HCT116 (cell line): ENCODE results near the gene FGFRL1. TPM values are rescaled to one million over a fixed set of nuclear protein-coding genes. Genes with fewer than 3 reads are reported as not detected.

Source experiments
- ATAC-seq: fragments of 200-7000 bp; cut with Tn5 transposase; 2 replicates; pipeline ENCODE4 v1.9.1; 2020; ENCODE audit warnings: mild to moderate bottlenecking, moderate library complexity
- BruUV-seq: library from RNA; stranded (reverse); fragments of 400-500 nt; replicated peaks from 2 replicates; lab custom pipeline; 2021; lab: Mats Ljungman, UMichigan
- CTCF ChIA-PET: fragments of 300-600 bp; sonication (Branson Sonifier 250); formaldehyde crosslinking; loops from one replicate; lab custom pipeline; 2021; ENCODE audit warnings: antibody characterized with exemption; lab: Charles Lee
- POLR2A ChIA-PET: fragments of 300-600, 350-600 bp; sonication (Branson Sonifier 250); formaldehyde crosslinking; loops from one replicate; lab custom pipeline; 2021; ENCODE audit warnings: antibody characterized with exemption; lab: Charles Lee
- RAD21 ChIA-PET, 2 experiments: fragments of 300-600 bp; sonication (Branson Sonifier 250); formaldehyde crosslinking; loops; one replicate each; lab custom pipeline; 2023; ENCODE audit warnings: low total read pairs in 2 of 2; ENCODE audit not compliant: uncharacterized antibody in 2 of 2, unreplicated experiment in 2 of 2, low non-redundant PET in 1 of 2; lab: Charles Lee
- DNase-seq: peaks from one replicate; pipeline ENCODE4 v3.0.0-alpha.2; 2010; ENCODE audit warnings: low read depth, low spot score
- H2AFZ ChIP-seq: fragments of 200-600 bp; shearing (Covaris generic), sonication (generic); 2 replicates; pipeline ENCODE4 v1.6.1; 2017; ENCODE audit warnings: low read depth, mixed run types, mixed read lengths, antibody characterized with exemption, low read length; ENCODE audit not compliant: poor library complexity, severe bottlenecking
- H3K27ac ChIP-seq: 2 replicates; pipeline ENCODE4 v1.5.1; 2012; ENCODE audit warnings: low read depth, low read length
- H3K27me3 ChIP-seq: fragments of 200-600 bp; sonication (generic); 2 replicates; pipeline ENCODE4 v1.6.1; 2016; ENCODE audit warnings: mixed run types, low read length, mixed read lengths; ENCODE audit not compliant: insufficient read depth
- H3K36me3 ChIP-seq, 2 experiments: fragments of 200-500 bp in 1 of 2; fragments of 200-600 bp in 1 of 2; sonication (Bioruptor generic) in 1 of 2; sonication (generic) in 1 of 2; 2 replicates each; pipeline versions ENCODE4 v1.5.1 to v1.6.1; 2014 to 2016; ENCODE audit warnings: low read length in 2 of 2, inconsistent platforms in 1 of 2, mixed read lengths in 1 of 2, mixed run types in 1 of 2; ENCODE audit not compliant: insufficient read depth in 2 of 2, control insufficient read depth in 1 of 2
- H3K4me1 ChIP-seq, 2 experiments: fragments of 200-600 bp in 1 of 2; sonication (generic) in 1 of 2; 2 replicates each; pipeline versions ENCODE4 v1.5.1 to v1.6.1; 2012 to 2017; ENCODE audit warnings: low read length in 2 of 2, inconsistent platforms in 1 of 2, mild to moderate bottlenecking in 1 of 2, mixed read lengths in 1 of 2, mixed run types in 1 of 2, moderate library complexity in 1 of 2; ENCODE audit not compliant: insufficient read depth in 2 of 2, control insufficient read depth in 1 of 2
- H3K4me2 ChIP-seq: fragments of 200-600 bp; sonication (generic); 2 replicates; pipeline ENCODE4 v1.6.1; 2017; ENCODE audit warnings: mixed run types, low read length, mixed read lengths
- H3K4me3 ChIP-seq, 2 experiments: fragments of 200-600 bp in 1 of 2; sonication (generic) in 1 of 2; replicated peaks in 1 of 2; 2 replicates each; pipeline ENCODE4 v1.5.1; 2011 to 2016; ENCODE audit warnings: low read length in 2 of 2, control low read depth in 1 of 2, low read depth in 1 of 2, mild to moderate bottlenecking in 1 of 2, mixed read lengths in 1 of 2, mixed run types in 1 of 2
- H3K79me2 ChIP-seq: fragments of 200-600 bp; sonication (generic); 2 replicates; pipeline ENCODE4 v1.6.1; 2017; ENCODE audit warnings: mild to moderate bottlenecking, mixed run types, low read length, moderate library complexity, mixed read lengths; ENCODE audit not compliant: insufficient read depth
- H3K9ac ChIP-seq: fragments of 200-600 bp; sonication (generic); 2 replicates; pipeline ENCODE4 v1.6.1; 2016; ENCODE audit warnings: low read length, mixed read lengths
- H3K9me2 ChIP-seq: fragments of 200-600 bp; sonication (generic), shearing (Covaris generic); 2 replicates; pipeline ENCODE4 v1.6.1; 2017; ENCODE audit warnings: mixed run types, mild to moderate bottlenecking, moderate library complexity; ENCODE audit not compliant: insufficient read depth
- H3K9me3 ChIP-seq, 2 experiments: fragments of 200-500 bp in 1 of 2; fragments of 200-600 bp in 1 of 2; sonication (Bioruptor generic) in 1 of 2; sonication (generic) in 1 of 2; 2 replicates each; pipeline ENCODE4 v1.6.1; 2014 to 2017; ENCODE audit warnings: low read length in 2 of 2, mixed read lengths in 2 of 2, inconsistent platforms in 1 of 2, low read depth in 1 of 2, mild to moderate bottlenecking in 1 of 2, mixed run types in 1 of 2, moderate library complexity in 1 of 2; ENCODE audit not compliant: control insufficient read depth in 1 of 2, insufficient read depth in 1 of 2
- H4K20me1 ChIP-seq: fragments of 200-600 bp; sonication (generic), shearing (Covaris generic); 2 replicates; pipeline ENCODE4 v1.6.1; 2017; ENCODE audit warnings: mixed run types, mild to moderate bottlenecking, moderate library complexity; ENCODE audit not compliant: insufficient read depth
- CBX3 ChIP-seq: IDR thresholded peaks from 2 replicates; pipeline ENCODE4 v1.6.1; 2012; ENCODE audit warnings: low read depth
- CEBPB ChIP-seq: IDR thresholded peaks from 2 replicates; pipeline ENCODE4 v1.6.1; 2012; ENCODE audit warnings: low read depth
- ELF1 ChIP-seq: IDR thresholded peaks from 2 replicates; pipeline ENCODE4 v1.6.1; 2012; ENCODE audit warnings: low read depth, borderline replicate concordance
- POLR2AphosphoS5 ChIP-seq: IDR thresholded peaks from 2 replicates; pipeline ENCODE4 v1.6.1; 2011; ENCODE audit warnings: mild to moderate bottlenecking, low read depth, low read length, moderate library complexity
- RAD21 ChIP-seq: IDR thresholded peaks from 2 replicates; pipeline ENCODE4 v1.6.1; 2012; ENCODE audit warnings: low read depth, mild to moderate bottlenecking
- SP1 ChIP-seq: IDR thresholded peaks from 2 replicates; pipeline ENCODE4 v1.6.1; 2012; ENCODE audit warnings: low read depth
- SRF ChIP-seq: IDR thresholded peaks from 2 replicates; pipeline ENCODE4 v1.6.1; 2012; ENCODE audit warnings: low read depth
- TCF7L2 ChIP-seq: IDR thresholded peaks from 2 replicates; pipeline ENCODE4 v1.7.0; 2011; ENCODE audit warnings: borderline replicate concordance, inconsistent platforms; ENCODE audit not compliant: insufficient read depth, insufficient read length; ENCODE audit errors: extremely low read depth
- YY1 ChIP-seq: IDR thresholded peaks from 2 replicates; pipeline ENCODE4 v1.6.1; 2011; ENCODE audit warnings: low read length, low read depth, moderate library complexity, mild to moderate bottlenecking; ENCODE audit not compliant: insufficient replicate concordance; ENCODE audit errors: extremely low read depth
- ZFX ChIP-seq: fragments of 450-650 bp; IDR thresholded peaks from 2 replicates; pipeline ENCODE4 v1.6.1; 2017
- ZNF274 ChIP-seq: fragments of 200-500 bp; sonication (Bioruptor generic); IDR thresholded peaks from 2 replicates; pipeline ENCODE4 v1.6.1; 2014; ENCODE audit warnings: mild to moderate bottlenecking, low read depth, low read length, inconsistent platforms
- intact Hi-C: fragments of 100-400 bp; cut with micrococcal nuclease; formaldehyde crosslinking; loops from 2 replicates; pipeline ENCODE4 v1.10.0; 2022
- total RNA-seq: library from RNA; stranded (reverse); gene quantifications from one replicate; pipeline ENCODE4 v1.2.1, GENCODE V29; 2021; ENCODE audit not compliant: unreplicated experiment
- TF ChIP-seq, protein P1 (sequence below), 3 experiments: fragments of 200-600 bp in 1 of 3; sonication (generic) in 1 of 3; IDR thresholded peaks in 2 of 3; conservative IDR thresholded peaks in 1 of 3; 2 replicates each; pipeline ENCODE4 v1.5.1; 2012 to 2017; ENCODE audit warnings: low read depth in 2 of 3, low read length in 2 of 3, antibody characterized with exemption in 1 of 3, borderline replicate concordance in 1 of 3, control low read depth in 1 of 3, mild to moderate bottlenecking in 1 of 3, mixed read lengths in 1 of 3, mixed run types in 1 of 3, moderate library complexity in 1 of 3; ENCODE audit not compliant: insufficient read depth in 1 of 3
- TF ChIP-seq, protein P2 (sequence below): IDR thresholded peaks from 2 replicates; pipeline ENCODE4 v1.6.1; 2012
- TF ChIP-seq, protein P3 (sequence below): IDR thresholded peaks from 2 replicates; pipeline ENCODE4 v1.6.1; 2012

FGFRL1 gene
- total RNA-seq, 1 experiment from 2014 or later: 91.1 TPM

DNA sequence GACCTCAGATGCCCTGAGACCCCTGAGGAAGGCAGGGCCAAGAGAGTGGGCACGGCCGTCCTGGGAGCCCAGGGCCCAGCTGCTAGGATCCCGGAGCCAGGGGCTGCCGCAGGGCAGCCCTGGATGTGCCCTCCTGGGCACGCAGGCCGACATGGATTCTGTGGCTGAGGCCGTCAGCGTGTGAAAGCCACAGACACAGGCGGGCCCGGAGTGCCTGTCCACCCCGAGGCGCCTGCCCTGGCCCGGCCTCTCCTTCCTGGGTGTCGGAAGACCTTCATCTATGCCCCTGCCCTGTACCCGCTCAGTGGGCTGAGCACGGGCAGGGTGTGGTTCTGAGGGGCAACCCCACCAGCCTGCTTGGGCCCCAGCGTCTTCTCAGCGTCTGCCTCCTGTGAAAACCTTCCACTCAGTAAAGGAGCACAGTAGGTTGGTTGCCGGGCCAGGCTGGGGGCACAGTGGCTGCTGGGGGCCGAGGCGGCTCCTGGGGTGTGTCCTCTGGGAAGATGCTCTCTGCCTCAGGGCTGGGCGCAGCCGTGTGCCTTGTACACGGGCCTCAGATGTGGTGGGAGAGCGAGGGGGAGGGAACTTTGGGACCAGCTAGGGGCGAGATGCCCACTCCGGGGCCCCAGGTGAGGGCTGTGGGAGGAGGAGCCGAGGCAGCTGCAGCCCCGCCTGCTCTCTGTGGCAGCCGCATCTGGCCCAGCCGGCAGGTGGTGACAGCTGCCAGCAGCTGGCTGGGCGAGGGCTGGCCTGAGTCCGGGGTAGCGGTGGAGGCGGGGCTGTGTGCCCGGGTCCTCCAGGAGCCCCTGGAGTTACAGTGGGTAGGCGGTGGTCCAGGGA, 20.8 kb downstream of the FGFRL1 start:
- RAD21 ChIA-PET: no interaction called here
- no peak overlapping the region for H2AFZ ChIP-seq
- H3K4me2 ChIP-seq: no peak overlapping the region
- BruUV-seq: no TSS peak
- CTCF ChIA-PET: no interaction called here
- H4K20me1 ChIP-seq: no peaks in the 10 kb centered on the region
- TF ChIP-seq SRF (no peak), ZNF274 (no peak), ELF1 (no peak)
- TF ChIP-seq, protein P1, sequence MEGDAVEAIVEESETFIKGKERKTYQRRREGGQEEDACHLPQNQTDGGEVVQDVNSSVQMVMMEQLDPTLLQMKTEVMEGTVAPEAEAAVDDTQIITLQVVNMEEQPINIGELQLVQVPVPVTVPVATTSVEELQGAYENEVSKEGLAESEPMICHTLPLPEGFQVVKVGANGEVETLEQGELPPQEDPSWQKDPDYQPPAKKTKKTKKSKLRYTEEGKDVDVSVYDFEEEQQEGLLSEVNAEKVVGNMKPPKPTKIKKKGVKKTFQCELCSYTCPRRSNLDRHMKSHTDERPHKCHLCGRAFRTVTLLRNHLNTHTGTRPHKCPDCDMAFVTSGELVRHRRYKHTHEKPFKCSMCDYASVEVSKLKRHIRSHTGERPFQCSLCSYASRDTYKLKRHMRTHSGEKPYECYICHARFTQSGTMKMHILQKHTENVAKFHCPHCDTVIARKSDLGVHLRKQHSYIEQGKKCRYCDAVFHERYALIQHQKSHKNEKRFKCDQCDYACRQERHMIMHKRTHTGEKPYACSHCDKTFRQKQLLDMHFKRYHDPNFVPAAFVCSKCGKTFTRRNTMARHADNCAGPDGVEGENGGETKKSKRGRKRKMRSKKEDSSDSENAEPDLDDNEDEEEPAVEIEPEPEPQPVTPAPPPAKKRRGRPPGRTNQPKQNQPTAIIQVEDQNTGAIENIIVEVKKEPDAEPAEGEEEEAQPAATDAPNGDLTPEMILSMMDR (IDR thresholded peaks at IDR 0.05 in 2 of 3, conservative IDR thresholded peaks at IDR 0.05 in 1 of 3; ENCODE audit: borderline replicate concordance in 1 of 3, insufficient read depth in 1 of 3, low read depth in 2 of 3, low read length in 2 of 3): peak in 2 of 3 experiments; percentile 32 to 44; a peak in 4 of 6 replicates
- H3K9ac ChIP-seq: no peak overlapping the region
- H3K27ac ChIP-seq: no peak overlapping the region
- H3K9me2 ChIP-seq: no peaks in the 10 kb centered on the region
- no peaks in the 10 kb centered on the region for H3K9me3 ChIP-seq
- no peak overlapping the region for H3K4me3 ChIP-seq
- H3K79me2 ChIP-seq: no peaks in the 10 kb centered on the region
- H3K36me3 ChIP-seq: no peaks in the 10 kb centered on the region
- POLR2A ChIA-PET: no interaction called here
- ATAC-seq: peak; percentile 78
- H3K27me3 ChIP-seq: no peaks in the 10 kb centered on the region
- no peak for DNase-seq
- intact Hi-C loops: no loop called here
- peaks cover 14 to 20% of the 10 kb centered on the region in 2 experiments; a peak in 3 of 4 replicates for H3K4me1 ChIP-seq

DNA sequence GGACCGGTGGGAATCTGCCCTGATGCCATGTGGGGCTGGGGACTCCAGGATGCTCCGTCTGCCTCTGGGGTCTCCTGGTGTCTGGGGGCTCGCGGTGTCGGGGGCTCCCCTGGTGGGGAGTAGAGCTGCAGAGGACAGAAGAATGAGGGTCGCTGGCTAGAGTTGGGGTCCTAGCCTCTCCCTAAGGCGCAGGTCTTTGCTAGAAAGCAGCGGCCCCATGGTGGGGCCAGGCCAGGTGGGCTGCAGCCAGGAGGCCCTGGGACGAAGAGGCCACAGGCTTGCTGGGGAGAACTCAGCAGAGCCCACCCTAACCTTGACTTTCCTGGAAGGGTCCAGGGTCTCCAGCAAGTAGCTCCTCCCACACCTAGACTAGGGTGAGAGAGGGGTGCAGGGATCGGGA, 21.4 kb downstream of the FGFRL1 start:
- POLR2A ChIA-PET: no interaction called here
- H2AFZ ChIP-seq: no peak overlapping the region
- no peak overlapping the region for H3K4me3 ChIP-seq
- no peaks in the 10 kb centered on the region for H4K20me1 ChIP-seq
- BruUV-seq: no TSS peak
- H3K4me1 ChIP-seq: peaks cover 14 to 20% of the 10 kb centered on the region in 2 experiments; a peak in 3 of 4 replicates
- no peaks in the 10 kb centered on the region for H3K36me3 ChIP-seq
- H3K4me2 ChIP-seq: no peak overlapping the region
- no peak for ATAC-seq
- H3K27ac ChIP-seq: no peak overlapping the region
- no peak for DNase-seq
- intact Hi-C loops: no loop called here
- no peaks in the 10 kb centered on the region for H3K79me2 ChIP-seq
- CTCF ChIA-PET: no interaction called here
- no peaks in the 10 kb centered on the region for H3K27me3 ChIP-seq
- no peak overlapping the region for H3K9ac ChIP-seq
- no peaks in the 10 kb centered on the region for H3K9me2 ChIP-seq
- RAD21 ChIA-PET: no interaction called here
- H3K9me3 ChIP-seq: no peaks in the 10 kb centered on the region
- TF ChIP-seq YY1 (no peak), RAD21 (no peak), ELF1 (no peak), POLR2AphosphoS5 (no peak), CBX3 (no peak), CEBPB (no peak), SP1 (no peak), TCF7L2 (no peak), ZNF274 (no peak), ZFX (no peak), SRF (no peak)
- TF ChIP-seq, protein P1 (IDR thresholded peaks at IDR 0.05 in 2 of 3, conservative IDR thresholded peaks at IDR 0.05 in 1 of 3; ENCODE audit: borderline replicate concordance in 1 of 3, insufficient read depth in 1 of 3, low read depth in 2 of 3, low read length in 2 of 3): no peak
- TF ChIP-seq, protein P2, sequence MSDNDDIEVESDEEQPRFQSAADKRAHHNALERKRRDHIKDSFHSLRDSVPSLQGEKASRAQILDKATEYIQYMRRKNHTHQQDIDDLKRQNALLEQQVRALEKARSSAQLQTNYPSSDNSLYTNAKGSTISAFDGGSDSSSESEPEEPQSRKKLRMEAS: no peak
- TF ChIP-seq, protein P3, sequence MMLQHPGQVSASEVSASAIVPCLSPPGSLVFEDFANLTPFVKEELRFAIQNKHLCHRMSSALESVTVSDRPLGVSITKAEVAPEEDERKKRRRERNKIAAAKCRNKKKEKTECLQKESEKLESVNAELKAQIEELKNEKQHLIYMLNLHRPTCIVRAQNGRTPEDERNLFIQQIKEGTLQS: no peak
